T-helper 9 cell (primary cell): Measurements from ENCODE around the gene SMIM13.

Source experiments
- DNase-seq: peaks from one replicate; pipeline ENCODE4 v3.0.0-alpha.2; 2020

SMIM13 gene

DNA sequence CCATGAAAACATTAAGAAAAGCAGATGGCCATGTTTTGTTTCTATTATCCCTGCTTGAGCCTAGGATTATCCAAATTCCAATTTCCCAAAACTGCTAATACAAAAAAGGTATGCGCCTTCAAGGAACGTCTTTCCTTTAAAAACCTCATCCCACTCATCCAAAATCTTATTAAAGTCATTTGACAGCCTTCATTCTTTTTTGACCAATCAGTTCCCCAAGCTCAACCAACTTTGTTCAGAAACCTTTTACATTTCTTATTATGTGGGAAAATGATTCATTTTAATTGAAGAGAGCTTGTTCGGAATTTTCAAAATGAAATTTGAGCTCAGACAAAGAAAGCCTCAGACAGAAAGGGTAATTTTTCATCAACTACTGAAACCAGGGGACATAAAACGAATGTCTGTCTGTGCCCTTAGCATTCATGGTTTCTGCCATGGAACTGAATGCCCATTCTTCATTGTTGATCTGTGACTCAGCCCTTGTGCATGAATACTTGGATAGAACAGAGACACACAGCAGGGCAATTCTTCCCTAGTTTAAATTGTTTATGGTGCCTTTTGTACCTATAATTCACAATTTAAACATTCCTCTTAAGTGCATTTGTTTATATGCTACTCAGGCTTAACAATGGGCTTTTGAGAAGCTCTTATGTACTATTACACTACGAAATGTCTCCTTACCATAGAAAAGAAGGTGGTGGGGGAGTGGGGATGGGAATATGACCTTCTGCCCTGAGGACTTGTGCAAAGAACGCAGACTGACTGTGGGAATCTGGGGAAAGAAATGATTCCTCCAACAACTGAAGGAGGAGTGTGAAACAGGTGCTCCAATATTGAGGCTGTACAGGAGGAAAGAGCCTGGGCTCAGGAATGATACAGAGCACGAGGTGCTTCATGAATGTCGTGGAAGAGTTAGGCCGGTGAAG lies 67.7 kb downstream of the SMIM13 start:
- DNase-seq: no peak

DNA sequence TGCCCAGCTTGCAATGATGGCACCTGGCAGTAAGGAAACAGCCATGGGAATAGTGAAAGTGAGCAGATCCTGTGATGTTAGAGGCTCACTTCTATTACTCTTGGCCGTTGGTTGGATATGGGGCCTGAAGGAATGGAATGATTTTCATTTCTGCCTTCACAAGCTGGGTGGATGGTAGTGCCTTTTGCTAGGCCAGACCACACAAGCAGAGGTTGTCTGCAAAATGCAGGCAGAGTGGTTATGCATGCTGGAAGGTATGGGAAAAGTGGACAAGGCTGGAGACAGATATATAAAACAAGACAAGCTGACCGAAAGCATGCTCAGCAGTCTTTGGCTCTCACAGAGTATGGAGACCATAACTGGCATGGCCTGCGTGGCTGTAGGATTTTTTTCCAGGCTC lies 68.6 kb downstream of the SMIM13 start:
- DNase-seq: no peak

DNA sequence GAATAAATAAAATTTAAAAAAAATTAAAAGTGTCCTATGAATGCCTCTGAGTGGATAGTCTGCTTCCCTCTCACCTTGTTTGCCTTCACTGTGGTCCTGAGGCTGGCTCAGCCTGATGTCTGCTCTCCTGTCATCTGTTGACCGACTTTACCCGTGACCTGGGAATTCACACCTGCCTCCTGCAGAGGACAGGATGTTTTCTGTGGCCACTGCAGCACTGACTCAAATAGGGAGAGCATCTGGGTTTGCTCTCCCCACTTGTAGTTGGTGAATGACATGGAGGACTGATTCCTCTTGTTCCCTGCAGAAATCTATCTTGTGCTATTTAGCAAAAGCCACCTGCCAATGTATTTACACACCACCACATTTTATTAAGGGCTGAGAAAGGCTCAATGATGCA lies 70.3 kb downstream of the SMIM13 start:
- DNase-seq: no peak

DNA sequence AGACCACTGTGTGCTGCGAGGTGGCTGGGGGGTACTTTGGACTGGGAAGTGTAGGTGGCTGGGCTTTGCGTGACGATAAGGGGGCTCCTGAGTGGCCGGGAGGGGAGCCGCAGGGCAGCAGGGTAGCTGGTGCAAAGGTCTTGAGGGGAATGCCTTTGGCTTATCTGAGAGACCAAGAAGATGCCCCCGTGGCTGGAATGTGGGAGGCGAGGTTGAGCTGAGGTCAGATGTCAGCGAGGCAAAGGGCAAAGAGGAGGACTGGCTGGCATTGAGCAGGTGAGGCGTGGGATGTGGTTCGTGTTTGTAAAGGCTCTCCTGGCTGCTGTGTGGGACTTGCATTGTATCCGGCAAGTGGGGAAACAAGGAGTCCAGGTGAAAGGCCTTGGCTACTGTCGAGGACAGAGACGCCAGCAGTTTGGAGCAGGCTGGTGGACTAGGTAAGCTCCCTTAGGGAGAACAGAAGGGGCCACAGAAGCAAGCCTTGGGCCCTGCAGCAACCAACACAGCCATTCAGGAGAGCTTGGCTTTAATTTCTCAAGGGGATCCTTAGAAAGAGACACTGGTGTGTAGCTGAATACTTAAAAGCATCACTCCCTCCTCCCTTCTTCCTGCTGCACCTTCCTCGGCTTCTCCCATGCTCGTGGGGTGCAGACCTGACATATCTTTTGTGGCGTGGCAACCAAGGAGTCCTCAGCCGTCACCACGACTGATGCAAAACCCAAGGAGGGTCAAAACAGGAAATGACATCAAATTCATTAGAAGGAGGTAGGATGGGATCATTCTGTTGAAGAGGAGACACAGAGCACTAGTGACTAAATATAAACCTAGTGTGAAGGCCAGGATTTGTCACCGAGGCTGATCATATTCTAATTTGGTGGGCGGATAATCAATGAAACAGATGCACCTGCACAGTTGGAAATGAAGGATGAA lies 71.3 kb downstream of the SMIM13 start:
- no peak for DNase-seq

DNA sequence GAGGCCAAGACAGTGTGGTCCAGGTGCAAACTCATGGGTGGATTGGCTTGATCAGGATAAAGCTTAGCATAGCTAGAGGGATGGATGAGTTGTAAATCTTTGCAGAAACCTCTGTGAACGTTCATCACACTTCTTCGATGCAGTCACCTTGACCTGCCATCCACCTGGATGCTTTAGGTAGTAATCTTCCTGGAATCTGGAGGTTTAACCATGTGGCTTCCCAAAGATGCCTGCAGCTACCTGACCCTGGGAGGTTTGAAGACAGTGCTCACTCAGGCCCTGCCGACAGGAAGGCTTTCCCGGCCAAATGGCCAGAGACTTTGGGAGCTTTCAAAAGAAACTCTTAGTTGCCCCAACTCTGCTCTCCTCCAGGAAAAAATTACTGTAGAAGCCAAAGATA lies 73.3 kb downstream of the SMIM13 start:
- DNase-seq: no peak

DNA sequence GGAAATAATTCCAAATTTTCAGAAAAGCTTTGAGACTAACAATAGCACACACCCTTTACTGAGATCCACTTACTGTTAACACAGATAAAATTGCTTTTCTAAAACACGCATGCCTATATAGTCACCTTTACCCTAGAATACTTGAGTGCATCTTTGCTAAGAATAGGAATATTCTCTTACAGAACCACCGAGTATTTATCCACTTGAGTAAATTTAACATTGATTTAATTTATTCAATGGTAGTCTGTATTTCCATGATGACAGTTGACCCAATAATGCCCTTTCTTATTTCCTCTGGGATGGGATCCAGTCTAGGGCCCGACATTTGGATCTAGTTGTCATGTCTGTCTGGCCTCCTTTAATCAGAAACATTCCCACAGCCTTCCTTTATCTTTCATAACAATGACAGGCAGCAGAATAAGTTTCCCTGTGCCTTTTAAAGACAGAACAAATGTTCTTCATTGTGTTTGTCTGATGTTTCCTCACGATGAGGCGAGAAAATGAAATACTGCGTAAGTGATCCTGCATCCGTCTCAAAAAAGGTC lies 74.5 kb downstream of the SMIM13 start:
- no peak for DNase-seq

DNA sequence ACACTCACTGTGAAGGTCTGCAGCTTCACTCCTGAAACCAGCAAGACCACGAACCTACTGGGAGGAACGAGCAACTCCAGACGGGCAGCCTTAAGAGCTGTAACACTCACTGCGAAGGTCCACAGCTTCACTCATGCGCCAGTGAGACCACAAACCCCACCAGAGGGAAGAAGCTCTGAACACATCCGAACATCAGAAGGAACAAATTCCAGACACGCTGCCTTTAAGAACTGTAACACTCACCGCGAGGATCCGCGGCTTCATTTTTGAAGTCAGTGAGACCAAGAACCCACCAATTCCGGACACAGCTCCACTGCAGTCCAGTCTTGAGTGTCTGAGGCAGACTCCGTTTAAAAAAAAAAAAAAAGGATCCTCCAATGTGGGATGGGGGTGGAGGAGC lies 78.3 kb downstream of the SMIM13 start:
- no peak for DNase-seq

DNA sequence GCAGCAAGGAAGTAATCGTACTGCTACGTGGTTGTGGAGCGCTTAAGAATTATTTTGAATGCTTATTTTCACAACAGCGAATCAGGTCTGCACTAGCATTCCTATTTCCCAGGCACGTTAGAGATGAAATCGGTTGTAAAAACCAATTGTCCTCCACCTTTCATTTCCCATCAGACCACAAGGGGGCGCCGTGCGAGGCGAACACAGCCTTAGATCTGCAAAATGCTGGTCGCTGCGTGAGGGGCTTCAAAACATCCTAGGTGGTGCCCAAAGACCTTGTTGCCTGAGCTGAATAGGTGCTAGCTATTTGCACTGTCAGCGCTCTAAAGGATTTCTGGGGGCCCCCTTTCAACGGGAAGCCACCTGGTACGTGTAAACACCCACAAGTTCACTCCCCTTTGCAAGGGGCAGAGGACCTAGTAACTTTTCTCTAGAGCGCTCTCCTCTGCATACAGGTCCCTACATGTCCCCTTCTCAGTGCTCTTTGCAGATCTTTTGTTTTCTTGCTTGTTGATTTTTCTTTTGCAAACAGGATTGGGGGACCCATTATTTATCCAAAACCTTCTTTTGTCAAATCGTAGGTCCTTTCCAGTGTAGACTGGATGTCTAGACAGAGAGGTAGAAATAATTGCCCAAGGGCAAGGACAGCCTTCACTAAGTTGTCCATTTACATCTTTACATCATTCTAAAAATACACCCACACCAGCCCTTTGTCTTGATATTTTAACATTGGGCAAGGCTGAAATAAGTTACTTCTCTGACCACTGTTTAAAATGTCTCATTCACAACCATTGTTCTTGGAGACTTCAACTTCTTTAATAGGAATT lies 79.1 kb downstream of the SMIM13 start:
- DNase-seq: peak; percentile 79

DNA sequence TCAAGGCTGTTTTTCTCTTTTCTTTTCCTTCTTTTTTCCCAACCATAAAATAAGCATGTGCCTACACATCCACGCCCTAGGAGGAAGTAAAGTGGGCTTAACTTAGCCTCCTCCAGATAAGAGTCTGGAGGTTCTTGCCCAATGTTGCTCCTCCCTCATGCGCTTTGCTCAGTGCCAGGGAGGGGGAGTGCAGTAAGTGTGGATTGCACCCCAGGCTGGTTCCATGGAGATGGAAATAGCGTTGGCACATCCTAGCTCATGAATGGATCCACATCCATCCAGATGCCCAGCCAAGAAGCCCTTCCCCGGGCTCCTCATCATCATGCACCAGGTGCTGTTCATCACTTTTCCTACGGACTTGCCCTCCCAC lies 80.6 kb downstream of the SMIM13 start:
- DNase-seq: no peak

DNA sequence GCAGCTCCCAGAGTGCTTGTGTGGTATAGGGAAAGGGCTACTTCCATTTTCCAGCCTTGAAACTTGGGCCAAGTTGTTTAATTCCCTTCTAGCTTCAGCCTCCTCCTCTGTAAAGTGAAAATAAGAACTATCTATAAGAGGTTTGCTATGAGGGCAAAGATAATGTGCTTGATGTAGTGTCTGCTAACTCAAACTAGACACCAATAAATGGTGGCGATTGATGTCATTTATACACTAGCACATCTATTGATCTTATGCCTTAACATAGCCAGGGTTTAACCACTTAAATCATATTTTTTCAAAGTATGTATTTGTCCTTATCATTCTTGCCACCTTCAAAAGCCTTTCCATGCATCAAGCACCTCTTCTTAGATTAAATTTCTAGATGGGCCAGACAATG lies 83.6 kb downstream of the SMIM13 start:
- no peak for DNase-seq

DNA sequence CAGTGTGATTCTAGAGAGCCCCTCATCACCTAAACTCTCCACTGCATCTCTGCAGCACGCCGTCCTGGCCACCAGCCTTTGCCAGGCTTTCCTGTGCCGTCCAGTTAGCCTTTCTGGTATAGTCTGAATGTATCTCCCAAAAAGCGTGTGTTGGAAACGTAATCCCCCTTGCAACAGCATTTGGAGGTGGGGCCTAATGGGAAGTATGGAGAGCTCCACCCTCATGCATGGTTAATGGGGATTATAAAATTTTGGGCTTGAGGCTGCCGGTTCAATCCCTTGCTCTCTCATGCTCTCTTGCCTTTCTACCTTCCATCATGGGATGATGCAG lies 85.4 kb downstream of the SMIM13 start:
- DNase-seq: no peak

DNA sequence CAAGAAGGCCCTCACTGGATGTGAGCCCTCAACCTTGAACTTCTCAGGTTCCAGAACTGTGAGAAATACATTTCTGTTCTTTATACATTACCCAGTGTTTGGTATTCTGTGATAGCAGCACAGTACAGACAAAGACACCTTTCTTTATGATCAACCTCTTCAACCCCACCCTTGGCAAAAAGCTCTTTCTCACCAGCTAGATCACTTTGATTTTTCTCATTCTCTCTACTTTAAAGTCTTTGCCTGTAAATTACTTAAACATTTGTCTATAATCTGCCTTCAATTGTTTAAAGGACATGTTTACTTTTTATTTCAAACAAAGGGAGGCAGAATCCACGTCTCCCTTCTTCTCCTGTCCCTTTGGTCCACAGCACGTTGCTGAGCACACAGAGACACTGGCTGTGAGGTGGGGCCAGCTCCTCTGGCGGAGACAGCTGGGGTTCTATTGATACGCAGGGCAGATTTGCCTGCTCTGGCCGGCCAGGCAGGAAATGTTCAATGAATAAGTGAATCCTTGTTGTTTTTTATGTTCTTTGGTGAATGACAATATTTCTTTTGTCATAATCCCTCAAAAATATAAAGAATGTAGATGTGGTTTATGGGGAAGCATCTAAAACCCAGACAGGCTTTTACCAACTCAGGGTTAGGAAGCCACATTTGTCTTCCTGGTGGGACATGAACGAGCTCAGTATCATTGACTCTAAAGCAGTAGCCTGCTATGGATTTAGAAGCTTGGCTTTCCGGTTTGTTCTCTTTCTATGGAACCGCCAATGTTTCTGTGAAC lies 86.0 kb downstream of the SMIM13 start:
- no peak for DNase-seq

DNA sequence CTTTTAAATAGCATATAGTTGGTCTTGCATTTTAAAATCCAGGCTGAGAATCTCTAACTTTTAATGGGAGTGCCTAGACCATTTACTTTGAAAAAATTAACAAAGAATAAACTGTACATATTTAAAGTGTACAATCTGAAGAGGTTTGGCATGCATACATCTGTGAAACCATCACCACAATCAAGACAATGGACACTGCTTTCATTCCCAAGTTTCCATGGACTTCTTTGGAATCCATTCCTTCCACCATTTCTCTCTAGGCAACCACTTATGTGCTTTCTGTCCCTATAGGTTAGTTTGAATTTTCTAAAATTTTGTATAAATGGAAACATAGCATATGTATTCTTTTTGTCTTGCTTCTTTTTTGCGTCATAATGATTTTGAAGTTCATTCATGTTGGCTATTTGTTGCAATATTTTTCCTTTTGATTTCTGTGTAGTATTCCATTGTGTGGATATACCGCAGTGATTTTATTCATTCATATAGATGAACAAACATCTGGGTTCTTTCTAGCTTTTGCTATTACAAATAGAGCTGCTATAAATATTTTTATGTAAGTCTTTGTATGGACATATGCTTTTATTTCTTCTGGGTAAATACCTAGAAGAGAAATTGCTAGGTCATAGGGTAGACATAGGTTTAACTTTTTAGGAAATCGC lies 88.0 kb downstream of the SMIM13 start:
- DNase-seq: no peak

DNA sequence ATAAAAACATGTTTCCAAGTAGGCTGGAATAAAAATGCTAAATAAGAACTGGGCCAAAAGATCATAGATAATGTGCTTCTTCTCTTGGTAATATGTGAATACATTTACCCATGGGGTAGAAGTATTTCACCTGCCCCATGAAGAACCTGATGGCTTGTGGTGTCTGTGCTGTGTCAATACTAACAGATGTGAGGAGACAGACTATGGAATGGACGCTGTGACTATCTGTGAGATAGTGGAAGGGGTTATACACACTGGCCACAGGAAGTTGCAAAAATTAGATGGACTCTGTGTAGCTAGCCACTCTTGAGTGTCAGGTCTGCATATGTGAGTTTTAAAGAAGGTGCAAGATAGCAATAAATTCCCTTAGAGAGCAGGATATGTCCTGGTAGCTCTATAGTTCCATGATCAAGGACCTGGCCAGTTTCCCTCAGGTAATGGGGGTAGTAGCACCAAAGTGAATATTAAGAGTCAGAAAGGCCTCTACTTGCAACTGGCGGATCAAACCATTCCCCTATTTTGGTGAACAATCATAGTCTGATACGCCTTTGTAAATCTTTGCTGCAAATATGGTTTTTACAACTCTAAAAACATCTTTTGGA lies 90.2 kb downstream of the SMIM13 start:
- no peak for DNase-seq

DNA sequence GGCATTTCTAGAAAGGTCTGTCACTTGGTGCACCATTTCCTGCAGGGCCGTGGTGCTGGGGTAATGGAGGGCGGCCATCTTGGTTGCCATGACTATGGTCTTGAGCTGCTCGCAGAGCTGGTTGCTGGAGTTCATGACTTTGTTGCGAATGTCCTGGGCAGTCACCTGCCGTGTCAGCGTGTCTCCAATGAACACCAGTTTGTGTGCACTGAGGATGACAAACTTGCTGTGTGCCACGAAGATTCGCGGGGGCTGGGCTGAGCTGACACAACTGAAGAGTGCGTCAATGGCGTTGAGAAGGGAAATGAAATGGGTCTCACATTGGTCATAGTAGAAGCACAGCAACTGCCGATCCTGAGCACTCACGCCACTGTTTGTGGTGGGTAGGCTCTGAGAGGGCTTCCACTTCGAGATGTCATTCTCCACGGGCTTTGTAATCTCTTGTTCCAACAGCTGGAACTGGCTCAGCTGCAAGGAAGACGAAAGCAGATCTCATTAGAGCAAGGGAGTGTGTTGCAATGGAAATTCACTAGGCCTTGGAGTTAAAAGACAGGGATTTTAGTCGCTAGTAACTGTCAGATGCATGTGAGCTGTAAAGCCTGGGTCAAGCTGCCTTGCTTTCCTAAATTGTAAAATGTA lies 91.7 kb downstream of the SMIM13 start:
- no peak for DNase-seq

DNA sequence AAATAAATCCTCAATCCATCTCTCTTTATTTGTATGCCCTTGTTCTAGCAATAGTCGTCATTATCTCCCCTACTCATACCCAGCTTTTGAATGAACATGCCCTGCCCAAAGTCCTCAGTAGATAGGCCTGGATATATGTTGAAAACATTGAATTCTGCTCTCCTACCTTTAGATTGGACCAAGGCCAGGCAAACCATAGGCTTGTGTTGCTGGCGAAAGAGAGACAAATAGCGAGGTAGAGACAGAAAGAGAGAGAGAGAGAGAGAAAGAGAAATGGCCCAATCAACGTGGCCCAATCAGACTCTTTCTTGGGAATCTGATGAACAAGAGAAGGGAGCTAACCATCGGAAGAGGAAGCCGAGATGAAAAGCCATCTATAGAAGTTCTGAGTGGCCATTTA lies 93.7 kb downstream of the SMIM13 start:
- DNase-seq: no peak
